ENCODE measurements around the gene XPNPEP2. TPM values are rescaled to one million over a fixed set of nuclear protein-coding genes. Genes with fewer than 3 reads are reported as not detected.
A peak's percentile ranks its signal among the peaks of the same experiment; 100 is the strongest.

Gene XPNPEP2
- total and polyA plus RNA-seq, 9 of the 15 experiments (the other 6 are each of a cell fraction or from before 2014, with no cell fraction given), result 0.03 to 0.19 (median 0.09) TPM; not detected in 5

GRCh38 chrX:129786210-129786651 lies 47.5 kb downstream of the XPNPEP2 start (continued):
- no peak for TF ChIP-seq POU5F1 (IDR thresholded peaks at IDR 0.05; ENCODE audit: borderline replicate concordance, low read depth, low read length, partially characterized antibody)
- TF ChIP-seq ZNF274 (IDR thresholded peaks at IDR 0.05; ENCODE audit: borderline replicate concordance, low read depth, low read length), result no peak
- peak; percentile 64; the same call in 1 of the 2 replicates for TF ChIP-seq SPI1 (IDR thresholded peaks at IDR 0.05; ENCODE audit: borderline replicate concordance, low read depth, low read length)
- TF ChIP-seq SMARCC2 (IDR thresholded peaks at IDR 0.05; ENCODE audit: low read depth), result no peak; the same call in 1 of the 2 replicates
- TF ChIP-seq HDAC3 (IDR thresholded peaks at IDR 0.05; ENCODE audit: borderline replicate concordance, partially characterized antibody), result peak; percentile 35
- TF ChIP-seq DEAF1 (CRISPR knock-in tag; IDR thresholded peaks at IDR 0.05), result no peak
- TF ChIP-seq NR2F6 (CRISPR knock-in tag; IDR thresholded peaks at IDR 0.05), result no peak
- no peak for TF ChIP-seq ZNF318 (IDR thresholded peaks at IDR 0.05; ENCODE audit: borderline replicate concordance in 1 of 2, low read depth in 1 of 2)

Measured in K562 (cell line).